ENCODE measurements around the gene GALNT9.

- no peak for TF ChIP-seq CTCF (conservative IDR thresholded peaks at IDR 0.05 in 1 of 2, IDR thresholded peaks at IDR 0.05 in 1 of 2; ENCODE audit: low read depth in 1 of 2, low read length in 2 of 2)
- no peak for TF ChIP-seq EZH2 (IDR thresholded peaks at IDR 0.05; ENCODE audit: low read length, missing control alignments)
These were observed 67.9 kb downstream of the GALNT9 start for GRCh38 chr12:132261328-132262138.
